Measurements from ENCODE around the gene FLNB.

DNA sequence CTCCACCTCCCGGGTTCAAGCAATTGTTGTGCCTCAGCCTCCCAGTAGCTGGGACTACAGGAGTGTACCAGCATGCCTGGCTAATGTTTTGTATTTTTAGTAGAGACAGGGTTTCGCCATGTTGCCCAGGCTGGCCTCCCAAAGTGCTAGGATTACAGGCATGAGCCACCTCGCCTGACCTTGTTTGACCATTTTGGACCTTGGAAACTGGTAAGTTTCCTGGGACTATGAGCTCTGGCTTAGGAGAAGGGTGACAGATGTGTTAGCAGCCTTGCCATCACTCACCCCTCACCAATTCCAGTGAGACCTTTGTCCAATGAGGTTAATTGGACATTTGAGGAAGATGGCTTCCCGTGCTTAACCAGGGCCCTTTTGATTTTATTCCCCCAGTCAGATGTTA lies 182.7 kb downstream of the FLNB start:
- TF ChIP-seq, protein P1, sequence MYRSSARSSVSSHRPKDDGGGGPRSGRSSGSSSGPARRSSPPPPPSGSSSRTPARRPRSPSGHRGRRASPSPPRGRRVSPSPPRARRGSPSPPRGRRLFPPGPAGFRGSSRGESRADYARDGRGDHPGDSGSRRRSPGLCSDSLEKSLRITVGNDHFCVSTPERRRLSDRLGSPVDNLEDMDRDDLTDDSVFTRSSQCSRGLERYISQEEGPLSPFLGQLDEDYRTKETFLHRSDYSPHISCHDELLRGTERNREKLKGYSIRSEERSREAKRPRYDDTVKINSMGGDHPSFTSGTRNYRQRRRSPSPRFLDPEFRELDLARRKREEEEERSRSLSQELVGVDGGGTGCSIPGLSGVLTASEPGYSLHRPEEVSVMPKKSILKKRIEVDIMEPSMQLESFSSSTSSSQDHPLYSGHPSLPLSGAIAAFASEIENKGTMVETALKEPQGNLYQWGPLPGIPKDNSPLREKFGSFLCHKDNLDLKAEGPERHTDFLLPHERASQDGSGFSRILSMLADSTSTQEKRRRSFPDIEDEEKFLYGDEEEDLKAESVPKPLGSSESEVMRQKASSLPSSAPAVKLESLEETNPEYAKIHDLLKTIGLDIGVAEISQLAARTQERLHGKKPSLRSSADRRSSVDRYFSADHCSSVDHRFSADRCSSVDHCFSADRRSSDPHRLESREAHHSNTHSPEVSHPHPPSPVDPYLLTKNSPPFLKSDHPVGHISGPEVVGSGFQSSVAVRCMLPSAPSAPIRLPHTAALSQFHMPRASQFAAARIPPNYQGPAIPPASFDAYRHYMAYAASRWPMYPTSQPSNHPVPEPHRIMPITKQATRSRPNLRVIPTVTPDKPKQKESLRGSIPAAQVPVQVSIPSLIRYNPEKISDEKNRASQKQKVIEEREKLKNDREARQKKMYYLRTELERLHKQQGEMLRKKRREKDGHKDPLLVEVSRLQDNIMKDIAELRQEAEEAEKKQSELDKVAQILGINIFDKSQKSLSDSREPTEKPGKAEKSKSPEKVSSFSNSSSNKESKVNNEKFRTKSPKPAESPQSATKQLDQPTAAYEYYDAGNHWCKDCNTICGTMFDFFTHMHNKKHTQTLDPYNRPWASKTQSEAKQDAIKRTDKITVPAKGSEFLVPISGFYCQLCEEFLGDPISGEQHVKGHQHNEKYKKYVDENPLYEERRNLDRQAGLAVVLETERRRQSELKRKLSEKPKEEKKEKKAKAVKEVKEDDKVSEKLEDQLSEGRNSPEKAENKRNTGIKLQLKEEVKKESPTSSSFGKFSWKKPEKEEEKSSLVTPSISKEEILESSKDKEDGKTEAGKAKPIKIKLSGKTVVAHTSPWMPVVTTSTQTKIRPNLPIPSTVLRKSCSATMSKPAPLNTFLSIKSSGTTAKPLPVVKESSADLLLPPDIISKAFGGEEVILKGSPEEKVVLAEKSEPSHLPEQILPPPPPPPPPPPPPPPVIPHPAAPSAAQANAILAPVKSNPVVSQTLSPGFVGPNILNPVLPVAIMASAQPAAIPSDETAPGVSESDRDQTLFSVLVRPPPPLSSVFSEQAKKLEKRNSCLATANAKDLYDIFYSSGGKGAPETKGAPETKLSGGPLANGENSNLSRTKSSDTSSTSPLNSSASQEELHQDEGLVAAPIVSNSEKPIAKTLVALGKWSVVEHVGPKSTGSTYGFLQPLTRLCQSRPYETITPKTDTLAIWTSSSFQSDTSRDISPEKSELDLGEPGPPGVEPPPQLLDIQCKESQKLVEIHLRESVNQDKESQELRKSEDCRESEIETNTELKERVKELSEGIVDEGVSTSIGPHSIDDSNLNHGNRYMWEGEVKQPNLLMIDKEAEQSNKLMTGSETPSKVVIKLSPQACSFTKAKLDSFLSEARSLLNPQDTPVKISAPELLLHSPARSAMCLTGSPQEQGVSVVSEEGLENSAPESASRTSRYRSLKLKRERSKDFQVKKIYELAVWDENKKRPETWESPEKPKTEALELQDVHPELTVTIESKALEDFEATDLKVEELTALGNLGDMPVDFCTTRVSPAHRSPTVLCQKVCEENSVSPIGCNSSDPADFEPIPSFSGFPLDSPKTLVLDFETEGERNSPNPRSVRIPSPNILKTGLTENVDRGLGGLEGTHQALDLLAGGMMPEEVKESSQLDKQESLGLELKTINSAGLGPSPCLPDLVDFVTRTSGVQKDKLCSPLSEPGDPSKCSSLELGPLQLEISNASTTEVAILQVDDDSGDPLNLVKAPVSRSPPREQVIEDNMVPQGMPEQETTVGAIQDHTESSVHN (IDR thresholded peaks at IDR 0.05; ENCODE audit: borderline replicate concordance in 1 of 2, low read depth in 1 of 2): no peak
- no peak for TF ChIP-seq BCOR (IDR thresholded peaks at IDR 0.05)
- TF ChIP-seq, protein P2, sequence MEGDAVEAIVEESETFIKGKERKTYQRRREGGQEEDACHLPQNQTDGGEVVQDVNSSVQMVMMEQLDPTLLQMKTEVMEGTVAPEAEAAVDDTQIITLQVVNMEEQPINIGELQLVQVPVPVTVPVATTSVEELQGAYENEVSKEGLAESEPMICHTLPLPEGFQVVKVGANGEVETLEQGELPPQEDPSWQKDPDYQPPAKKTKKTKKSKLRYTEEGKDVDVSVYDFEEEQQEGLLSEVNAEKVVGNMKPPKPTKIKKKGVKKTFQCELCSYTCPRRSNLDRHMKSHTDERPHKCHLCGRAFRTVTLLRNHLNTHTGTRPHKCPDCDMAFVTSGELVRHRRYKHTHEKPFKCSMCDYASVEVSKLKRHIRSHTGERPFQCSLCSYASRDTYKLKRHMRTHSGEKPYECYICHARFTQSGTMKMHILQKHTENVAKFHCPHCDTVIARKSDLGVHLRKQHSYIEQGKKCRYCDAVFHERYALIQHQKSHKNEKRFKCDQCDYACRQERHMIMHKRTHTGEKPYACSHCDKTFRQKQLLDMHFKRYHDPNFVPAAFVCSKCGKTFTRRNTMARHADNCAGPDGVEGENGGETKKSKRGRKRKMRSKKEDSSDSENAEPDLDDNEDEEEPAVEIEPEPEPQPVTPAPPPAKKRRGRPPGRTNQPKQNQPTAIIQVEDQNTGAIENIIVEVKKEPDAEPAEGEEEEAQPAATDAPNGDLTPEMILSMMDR (IDR thresholded peaks at IDR 0.05 in 2 of 3, conservative IDR thresholded peaks at IDR 0.05 in 1 of 3; ENCODE audit: insufficient read depth in 2 of 3, low read depth in 1 of 3, low read length in 3 of 3): no peak
- no peak for TF ChIP-seq FOS (IDR thresholded peaks at IDR 0.05; ENCODE audit: extremely low read depth, insufficient read length)
- TF ChIP-seq IRF2 (CRISPR knock-in tag; IDR thresholded peaks at IDR 0.05): no peak
- TF ChIP-seq TFAM (CRISPR knock-in tag; conservative IDR thresholded peaks at IDR 0.05): no peak
- TF ChIP-seq, protein P3, sequence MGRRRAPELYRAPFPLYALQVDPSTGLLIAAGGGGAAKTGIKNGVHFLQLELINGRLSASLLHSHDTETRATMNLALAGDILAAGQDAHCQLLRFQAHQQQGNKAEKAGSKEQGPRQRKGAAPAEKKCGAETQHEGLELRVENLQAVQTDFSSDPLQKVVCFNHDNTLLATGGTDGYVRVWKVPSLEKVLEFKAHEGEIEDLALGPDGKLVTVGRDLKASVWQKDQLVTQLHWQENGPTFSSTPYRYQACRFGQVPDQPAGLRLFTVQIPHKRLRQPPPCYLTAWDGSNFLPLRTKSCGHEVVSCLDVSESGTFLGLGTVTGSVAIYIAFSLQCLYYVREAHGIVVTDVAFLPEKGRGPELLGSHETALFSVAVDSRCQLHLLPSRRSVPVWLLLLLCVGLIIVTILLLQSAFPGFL (CRISPR knock-in tag; IDR thresholded peaks at IDR 0.05): no peak
- TF ChIP-seq MAFF (IDR thresholded peaks at IDR 0.05; ENCODE audit: low read length): no peak
- TF ChIP-seq SRF (CRISPR knock-in tag; IDR thresholded peaks at IDR 0.05): no peak

All from K562 (cell line).